ENCODE data around the gene FOXL1. TPM values are rescaled to one million over a fixed set of nuclear protein-coding genes. Genes with fewer than 3 reads are reported as not detected.

Gene FOXL1
- total RNA-seq, 3 donors from 2014 or later (not counting 1 experiment from before 2014, with no cell fraction given) = 0.10 TPM; not detected in 2

- WGBS (ENCODE audit: insufficient coverage) = 14% methylated on average over 14 of the region's 16 CpGs
- Mint-ChIP-seq H3K36me3 (no peaks in the 10 kb centered on the region), H3K4me3 (peak overlapping the region; percentile 92), H3K9me3 (no peaks in the 10 kb centered on the region), H3K27me3 (ENCODE audit: low read depth in 2 of 2) (peaks cover 16 to 33% of the 10 kb centered on the region in 2 donors), H3K4me1 (peaks cover 12 to 13% of the 10 kb centered on the region in 2 donors), H3K27ac (peak overlapping the region; percentile 77 to 93)
- Histone ChIP-seq H3K4me1 (ENCODE audit: control insufficient read depth, insufficient read depth, low read length) (peaks cover 7% of the 10 kb centered on the region), H3K27ac (ENCODE audit: low read length) (peak overlapping the region; percentile 64), H3K36me3 (ENCODE audit: control insufficient read depth, insufficient read depth, low read length) (no peaks in the 10 kb centered on the region), H3K9me3 (ENCODE audit: control insufficient read depth, insufficient read depth, low read length) (no peaks in the 10 kb centered on the region), H3K4me3 (ENCODE audit: low read length) (peak overlapping the region; percentile 53), H3K27me3 (ENCODE audit: control insufficient read depth, insufficient read depth, low read length) (no peaks in the 10 kb centered on the region)
- TF ChIP-seq CTCF (IDR thresholded peaks at IDR 0.05) = no peak
- intact Hi-C loops (cut with micrococcal nuclease) = no loop called here
- DNase-seq (peak; percentile 46 to 70), ATAC-seq (peak; percentile 94 to 99 (median 99))
These were observed 26.3 kb downstream of the FOXL1 start for GRCh38 chr16:86604436-86605193.

- intact Hi-C loops (cut with micrococcal nuclease) = no loop called here
- H3K4me3 Mint-ChIP-seq = peak overlapping the region; percentile 55
- no peak for TF ChIP-seq CTCF (IDR thresholded peaks at IDR 0.05)
- Histone ChIP-seq H3K4me3 (ENCODE audit: low read length) (no peak overlapping the region), H3K4me1 (ENCODE audit: control insufficient read depth, insufficient read depth, low read length) (peaks cover 7% of the 10 kb centered on the region), H3K9me3 (ENCODE audit: control insufficient read depth, insufficient read depth, low read length) (no peaks in the 10 kb centered on the region), H3K27ac (ENCODE audit: low read length) (no peak overlapping the region), H3K27me3 (ENCODE audit: control insufficient read depth, insufficient read depth, low read length) (no peaks in the 10 kb centered on the region), H3K36me3 (ENCODE audit: control insufficient read depth, insufficient read depth, low read length) (no peaks in the 10 kb centered on the region)
- peaks cover 16 to 35% of the 10 kb centered on the region in 2 donors for H3K27me3 Mint-ChIP-seq (ENCODE audit: low read depth in 2 of 2)
- H3K27ac Mint-ChIP-seq = no peak overlapping the region
- H3K9me3 Mint-ChIP-seq = no peaks in the 10 kb centered on the region
- no peaks in the 10 kb centered on the region for H3K36me3 Mint-ChIP-seq
- ATAC-seq = no peak
- peaks cover 12 to 13% of the 10 kb centered on the region in 2 donors for H3K4me1 Mint-ChIP-seq
- 100% methylated on average over 3 of the region's 3 CpGs for WGBS (ENCODE audit: insufficient coverage)
- DNase-seq = no peak
These were observed 27.6 kb downstream of the FOXL1 start for GRCh38 chr16:86605950-86606349.

GRCh38 chr16:86608301-86608747, 30.0 kb downstream of the FOXL1 start:
- H3K9me3 Mint-ChIP-seq = no peaks in the 10 kb centered on the region
- no peak overlapping the region for H3K27ac ChIP-seq (ENCODE audit: low read length)
- H3K27me3 ChIP-seq (ENCODE audit: control insufficient read depth, insufficient read depth, low read length) = no peaks in the 10 kb centered on the region
- no peak overlapping the region for H3K4me3 Mint-ChIP-seq
- no peak for ATAC-seq
- 57% methylated on average over 2 of the region's 2 CpGs for WGBS (ENCODE audit: insufficient coverage)
- H3K27me3 Mint-ChIP-seq (ENCODE audit: low read depth in 2 of 2) = peaks cover 11 to 22% of the 10 kb centered on the region in 2 donors
- peaks cover 7% of the 10 kb centered on the region for H3K4me1 ChIP-seq (ENCODE audit: control insufficient read depth, insufficient read depth, low read length)
- no peaks in the 10 kb centered on the region for H3K9me3 ChIP-seq (ENCODE audit: control insufficient read depth, insufficient read depth, low read length)
- H3K27ac Mint-ChIP-seq = no peak overlapping the region
- DNase-seq = no peak
- H3K36me3 Mint-ChIP-seq = no peaks in the 10 kb centered on the region
- H3K4me3 ChIP-seq (ENCODE audit: low read length) = no peak overlapping the region
- no peak for TF ChIP-seq CTCF (IDR thresholded peaks at IDR 0.05)
- H3K4me1 Mint-ChIP-seq = peaks cover 12 to 13% of the 10 kb centered on the region in 2 donors
- intact Hi-C loops (cut with micrococcal nuclease) = no loop called here
- no peaks in the 10 kb centered on the region for H3K36me3 ChIP-seq (ENCODE audit: control insufficient read depth, insufficient read depth, low read length)
